Ovary (tissue), 9 donors: Measurements from ENCODE around the gene GSG1L2. TPM values are rescaled to one million over a fixed set of nuclear protein-coding genes. Genes with fewer than 3 reads are reported as not detected.

Experiments
- DNase-seq, 5 donors: peaks; one replicate each; pipeline ENCODE4 v3.0.0-alpha.2; 2019 to 2020
- H3K27ac ChIP-seq, 2 donors: fragments of 200-600 bp; one replicate each; pipeline versions ENCODE4 v1.5.1 to v1.8.0; 2019 to 2022
- H3K27me3 ChIP-seq: fragments of 200-600 bp; one replicate; pipeline ENCODE4 v1.8.0; 2022
- H3K36me3 ChIP-seq: fragments of 200-600 bp; sonication (generic); one replicate; pipeline ENCODE4 v1.5.1; 2019
- H3K4me1 ChIP-seq: one replicate; pipeline ENCODE4 v1.8.1; 2013; ENCODE audit warnings: mild to moderate bottlenecking, moderate library complexity; ENCODE audit not compliant: insufficient read depth
- H3K4me3 ChIP-seq: fragments of 200-600 bp; sonication (generic); one replicate; pipeline ENCODE4 v1.5.1; 2017
- H3K9me3 ChIP-seq, 2 donors: fragments of 200-600 bp in 1 of 2; sonication (generic) in 1 of 2; one replicate each; pipeline versions ENCODE4 v1.5.1 to v1.8.1; 2013 to 2019; ENCODE audit warnings: mild to moderate bottlenecking in 1 of 2, moderate library complexity in 1 of 2
- EP300 ChIP-seq: sonication (generic); formaldehyde crosslinking; IDR thresholded peaks from one replicate; pipeline ENCODE4 v1.6.1; 2017; ENCODE audit warnings: antibody characterized with exemption
- POLR2A ChIP-seq: fragments of 450-650 bp; IDR thresholded peaks from one replicate; pipeline ENCODE4 v1.6.1; 2017; ENCODE audit warnings: antibody characterized with exemption, mild to moderate bottlenecking, moderate library complexity
- WGBS, 3 donors: extraction: QIAGEN DNeasy Blood & Tissue Kit in 1 of 3; methylation state at CpG; one replicate each; pipeline versions ENCODE4 v1.1.5 to v1.1.7; 2013 to 2017; 5-methylcytosine and 5-hydroxymethylcytosine counted together
- intact Hi-C, 4 donors: fragments of 100-400 bp; cut with DNase I; formaldehyde crosslinking; loops; one replicate each; pipeline versions ENCODE4 v1.11.0 to v1.15.1; 2022 to 2023
- polyA plus RNA-seq, 2 donors: library from polyadenylated mRNA; stranded (reverse); fragments of 200-250 nt in 1 of 2; fragments of 350-450 nt in 1 of 2; fragmentation: Illumina TruSeq in 1 of 2; extraction: RNeasy Lipid Tissue Mini Kit (QIAGEN cat#74804) in 1 of 2; gene quantifications; one replicate each; pipeline ENCODE4 v1.2.3, GENCODE V29; 2013 to 2014
- total RNA-seq, 7 donors: library from RNA; depleted of rRNA in 2 of 7; stranded (reverse); fragments of >200 nt in 2 of 7; fragmentation: NEBNext Ultra II Directional in 3 of 7; extraction: Animal tissue kit (Norgen Biotek cat#: 25700) in 3 of 7; gene quantifications; one replicate each; pipeline versions ENCODE4 v1.1.0 to v1.2.4, GENCODE V29; 2016 to 2023
- TF ChIP-seq, protein P1 (sequence below), 3 donors: fragments of 450-650 bp in 2 of 3; fragments of 200-600 bp in 1 of 3; IDR thresholded peaks; one replicate each; pipeline versions ENCODE4 v1.5.1 to v1.8.0; 2016 to 2022; ENCODE audit warnings: antibody characterized with exemption in 3 of 3, mild to moderate bottlenecking in 1 of 3
- donor health status: DM: no; HTN: no; CAD: no; lungs with moderate emphysema.
- donor health status: DM: no; HTN: no; CAD: no.
- donor health status: Bipolar disorder and iron deficiency.
- donor health status: DM: yes; HTN: yes; CAD: no.
- donor health status: DM: no; HTN: no; CAD: no.
- donor health status: DM: yes; HTN: yes; CAD: no.

The GSG1L2 gene
- total and polyA plus RNA-seq, 9 donors: not detected

DNA sequence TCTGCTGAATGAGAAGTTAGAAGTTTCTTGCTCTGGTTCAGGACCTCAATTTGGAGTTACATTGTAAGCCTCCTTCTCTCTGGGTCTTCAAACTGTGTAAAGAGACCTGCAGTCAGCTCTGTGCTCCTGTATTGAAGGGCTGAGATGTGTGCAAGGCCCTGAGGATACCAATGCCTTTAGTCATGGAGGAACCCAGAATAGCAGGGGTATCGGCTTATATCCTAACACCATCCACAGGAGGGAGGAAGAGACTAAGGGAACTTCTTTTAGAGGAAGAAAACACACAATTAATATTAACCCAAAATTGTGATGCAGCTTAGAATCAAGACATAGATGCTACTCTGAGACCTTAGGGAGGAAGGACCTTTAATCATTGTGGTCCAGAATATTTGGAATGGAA is 40.3 kb upstream of the GSG1L2 start:
- 76 to 83% (median 77%) methylated on average over 1 of the region's 1 CpG for WGBS, 3 donors
- TF ChIP-seq, protein P1, sequence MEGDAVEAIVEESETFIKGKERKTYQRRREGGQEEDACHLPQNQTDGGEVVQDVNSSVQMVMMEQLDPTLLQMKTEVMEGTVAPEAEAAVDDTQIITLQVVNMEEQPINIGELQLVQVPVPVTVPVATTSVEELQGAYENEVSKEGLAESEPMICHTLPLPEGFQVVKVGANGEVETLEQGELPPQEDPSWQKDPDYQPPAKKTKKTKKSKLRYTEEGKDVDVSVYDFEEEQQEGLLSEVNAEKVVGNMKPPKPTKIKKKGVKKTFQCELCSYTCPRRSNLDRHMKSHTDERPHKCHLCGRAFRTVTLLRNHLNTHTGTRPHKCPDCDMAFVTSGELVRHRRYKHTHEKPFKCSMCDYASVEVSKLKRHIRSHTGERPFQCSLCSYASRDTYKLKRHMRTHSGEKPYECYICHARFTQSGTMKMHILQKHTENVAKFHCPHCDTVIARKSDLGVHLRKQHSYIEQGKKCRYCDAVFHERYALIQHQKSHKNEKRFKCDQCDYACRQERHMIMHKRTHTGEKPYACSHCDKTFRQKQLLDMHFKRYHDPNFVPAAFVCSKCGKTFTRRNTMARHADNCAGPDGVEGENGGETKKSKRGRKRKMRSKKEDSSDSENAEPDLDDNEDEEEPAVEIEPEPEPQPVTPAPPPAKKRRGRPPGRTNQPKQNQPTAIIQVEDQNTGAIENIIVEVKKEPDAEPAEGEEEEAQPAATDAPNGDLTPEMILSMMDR (IDR thresholded peaks at IDR 0.05): no peak
- TF ChIP-seq EP300 (no peak), POLR2A (no peak)
- no peak overlapping the region for H3K27ac ChIP-seq
- H3K36me3 ChIP-seq: no peaks in the 10 kb centered on the region
- no peaks in the 10 kb centered on the region for H3K4me1 ChIP-seq
- intact Hi-C loops: no loop called here
- no peak overlapping the region for H3K4me3 ChIP-seq
- no peak for DNase-seq
- H3K27me3 ChIP-seq: no peaks in the 10 kb centered on the region
- no peaks in the 10 kb centered on the region for H3K9me3 ChIP-seq

DNA sequence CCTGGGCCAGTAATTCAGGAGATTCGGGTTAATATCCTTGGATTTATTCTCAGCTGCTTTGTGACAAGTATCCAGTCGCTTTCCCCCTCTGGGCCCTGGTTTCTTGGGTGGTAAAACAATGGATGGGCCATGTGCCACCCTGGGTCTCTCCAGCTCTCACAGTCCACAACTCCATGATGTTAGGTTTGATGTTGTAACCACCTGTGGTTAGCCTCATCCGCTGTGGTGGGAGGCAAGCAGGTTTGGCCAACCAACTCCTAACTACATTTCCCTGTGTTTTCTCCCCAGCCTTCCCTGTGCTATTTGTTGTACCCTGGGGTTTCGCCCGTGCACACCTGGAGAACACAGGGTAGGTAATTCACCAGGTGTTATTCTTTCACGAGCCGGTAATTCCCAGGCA is 39.0 kb upstream of the GSG1L2 start:
- WGBS, 3 donors: 91 to 94% (median 93%) methylated on average over 7 of the region's 7 CpGs
- no peak for DNase-seq
- intact Hi-C loops: no loop called here
- H3K9me3 ChIP-seq: no peaks in the 10 kb centered on the region
- TF ChIP-seq, protein P1 (IDR thresholded peaks at IDR 0.05): no peak
- TF ChIP-seq EP300 (no peak), POLR2A (no peak)
- no peaks in the 10 kb centered on the region for H3K27me3 ChIP-seq
- no peaks in the 10 kb centered on the region for H3K36me3 ChIP-seq
- no peak overlapping the region for H3K4me3 ChIP-seq
- no peaks in the 10 kb centered on the region for H3K4me1 ChIP-seq
- no peak overlapping the region for H3K27ac ChIP-seq

DNA sequence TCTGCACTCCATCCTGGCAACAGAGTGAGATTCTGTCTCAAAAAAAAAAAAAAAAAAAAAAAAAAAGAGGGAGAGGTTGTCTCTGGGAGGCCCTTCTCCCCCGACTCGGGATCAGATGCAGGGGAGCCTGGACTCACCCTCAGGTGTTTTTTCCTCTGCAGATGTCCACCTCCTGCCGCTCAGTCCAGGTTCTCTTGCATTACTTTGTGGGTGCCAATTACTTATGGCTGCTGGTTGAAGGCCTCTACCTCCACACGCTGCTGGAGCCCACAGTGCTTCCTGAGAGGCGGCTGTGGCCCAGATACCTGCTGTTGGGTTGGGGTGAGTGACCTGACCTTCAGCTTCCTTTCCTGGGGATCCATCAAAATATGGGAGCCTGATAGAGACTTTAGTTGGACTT is 37.9 kb upstream of the GSG1L2 start:
- WGBS, 3 donors: 88 to 95% (median 92%) methylated on average over 5 of the region's 5 CpGs
- TF ChIP-seq EP300: no peak
- TF ChIP-seq POLR2A: no peak
- TF ChIP-seq, protein P1 (IDR thresholded peaks at IDR 0.05): no peak
- Histone ChIP-seq H3K9me3 (no peaks in the 10 kb centered on the region), H3K27ac (no peak overlapping the region), H3K36me3 (no peaks in the 10 kb centered on the region), H3K27me3 (no peaks in the 10 kb centered on the region), H3K4me1 (no peaks in the 10 kb centered on the region), H3K4me3 (no peak overlapping the region)
- DNase-seq: no peak
- intact Hi-C loops: no loop called here

DNA sequence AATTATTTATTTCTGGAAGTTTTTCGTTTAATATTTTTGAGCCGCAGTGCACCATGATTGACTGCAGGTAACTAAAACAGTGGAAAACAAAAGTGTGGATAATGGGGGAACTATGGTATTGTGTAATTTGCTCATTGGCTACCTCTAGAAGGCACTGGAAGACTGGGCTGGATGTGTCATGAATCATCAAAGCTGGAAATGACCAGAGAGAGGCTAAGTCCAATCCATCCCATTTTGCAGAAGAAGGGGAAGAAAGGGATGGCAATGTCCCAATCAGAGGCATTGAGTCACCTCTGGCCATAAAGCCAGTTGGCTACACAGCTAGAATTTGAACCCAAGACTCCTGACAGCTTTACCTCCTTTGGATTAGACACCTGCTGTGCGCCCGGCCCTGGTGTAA is 33.2 kb upstream of the GSG1L2 start:
- WGBS, 3 donors: 71 to 91% (median 83%) methylated on average over 4 of the region's 4 CpGs
- TF ChIP-seq POLR2A: no peak
- TF ChIP-seq, protein P1 (IDR thresholded peaks at IDR 0.05): no peak
- no peak for TF ChIP-seq EP300
- no peak for DNase-seq
- Histone ChIP-seq H3K4me1 (no peaks in the 10 kb centered on the region), H3K27ac (no peak overlapping the region), H3K4me3 (no peak overlapping the region), H3K36me3 (no peaks in the 10 kb centered on the region), H3K27me3 (no peaks in the 10 kb centered on the region), H3K9me3 (no peaks in the 10 kb centered on the region)
- intact Hi-C loops: no loop called here

DNA sequence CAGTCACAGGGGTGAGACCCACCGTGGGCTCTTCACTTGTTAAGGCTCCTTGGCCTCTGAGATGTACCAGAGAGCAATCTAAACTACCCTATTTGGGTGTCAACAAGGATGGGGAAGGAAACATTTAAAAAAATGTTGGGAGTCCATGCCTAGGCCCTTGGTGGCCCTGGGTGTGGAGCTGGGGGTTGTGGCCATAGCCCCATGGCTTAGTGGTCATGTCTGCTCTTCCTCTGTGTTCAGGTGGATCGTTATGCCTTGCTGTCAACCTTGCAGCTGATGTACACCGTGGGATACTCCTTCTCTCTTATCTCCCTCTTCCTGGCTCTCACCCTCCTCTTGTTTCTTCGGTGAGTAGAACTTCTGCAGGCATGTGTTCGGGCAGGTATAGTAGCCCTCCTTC is 32.4 kb upstream of the GSG1L2 start:
- DNase-seq: no peak
- Histone ChIP-seq H3K4me3 (no peak overlapping the region), H3K27me3 (no peaks in the 10 kb centered on the region), H3K4me1 (no peaks in the 10 kb centered on the region), H3K36me3 (no peaks in the 10 kb centered on the region), H3K9me3 (no peaks in the 10 kb centered on the region), H3K27ac (no peak overlapping the region)
- intact Hi-C loops: no loop called here
- 61 to 77% (median 63%) methylated on average over 5 of the region's 5 CpGs for WGBS, 3 donors
- no peak for TF ChIP-seq EP300
- TF ChIP-seq, protein P1 (IDR thresholded peaks at IDR 0.05): no peak
- TF ChIP-seq POLR2A: no peak
